Lower leg skin (tissue), 3 donors: ENCODE data around the gene PHLPP1.

Experiments used
- CTCF ChIP-seq, 3 donors: fragments of 450-650 bp; IDR thresholded peaks; one replicate each; pipeline ENCODE4 v1.5.1; 2016; ENCODE audit warnings: antibody characterized with exemption in 3 of 3, mild to moderate bottlenecking in 3 of 3, moderate library complexity in 2 of 3
- POLR2A ChIP-seq, 2 donors: fragments of 450-650 bp; IDR thresholded peaks; one replicate each; pipeline ENCODE4 v1.6.1; 2016 to 2017; ENCODE audit warnings: antibody characterized with exemption in 2 of 2, mild to moderate bottlenecking in 1 of 2, moderate library complexity in 1 of 2

- TF ChIP-seq POLR2A (IDR thresholded peaks at IDR 0.05), result no peak
- no peak for TF ChIP-seq CTCF (IDR thresholded peaks at IDR 0.05)
Measured at GRCh38 chr18:62755946-62756345, 40.6 kb downstream of the PHLPP1 start.
